Activated CD4-positive, CD25-positive, alpha-beta regulatory T cell (primary cell): Measurements from ENCODE around the gene COPS7B.
"Not testable (repeated sequence)": the region's sequence is repeated elsewhere in the genome, so short reads cannot be mapped to it uniquely, and the experiment has no call there.

Experiments used
- DNase-seq, 4 experiments: peaks; one replicate each; lab custom pipeline; 2025; lab: John Stamatoyannopoulos, UW

COPS7B gene

GRCh38 chr2:231786177-231786916, at the start of gene COPS7B:
TSS of gene COPS7B (plus strand) at chr2:231786445. CDS start at chr2:231788571, 2,126 bp downstream.
- peak; percentile 60 to 67 (median 64) for DNase-seq

GRCh38 chr2:231737761-231738160, 48.5 kb upstream of the COPS7B start:
- DNase-seq, result no peak

- no peak for DNase-seq
Observed at GRCh38 chr2:231743376-231744116, 42.7 kb upstream of the COPS7B start.

GRCh38 chr2:231745303-231746038, 40.8 kb upstream of the COPS7B start:
- DNase-seq, result no peak

- not testable (repeated sequence) for DNase-seq
Observed at GRCh38 chr2:231748153-231748896, 37.9 kb upstream of the COPS7B start.

GRCh38 chr2:231749016-231749415, 37.2 kb upstream of the COPS7B start:
- DNase-seq, result not testable (repeated sequence)

GRCh38 chr2:231751042-231751815, 35.0 kb upstream of the COPS7B start:
- no peak for DNase-seq

- DNase-seq, result no peak
Observed at GRCh38 chr2:231752061-231752460, 34.2 kb upstream of the COPS7B start.

GRCh38 chr2:231761735-231762134, 24.5 kb upstream of the COPS7B start:
- DNase-seq, result no peak

- no peak for DNase-seq
Observed at GRCh38 chr2:231764124-231764523, 22.1 kb upstream of the COPS7B start.

GRCh38 chr2:231764760-231765159, 21.5 kb upstream of the COPS7B start:
- DNase-seq, result no peak

GRCh38 chr2:231765496-231765929, 20.7 kb upstream of the COPS7B start:
- DNase-seq, result no peak

- no peak for DNase-seq
Observed at GRCh38 chr2:231769170-231770136, 16.8 kb upstream of the COPS7B start.

GRCh38 chr2:231780123-231780908, 5.9 kb upstream of the COPS7B start:
- DNase-seq, result no peak

GRCh38 chr2:231780909-231781797, 5.1 kb upstream of the COPS7B start, which contains the start of gene PDE6D:
TSS of gene PDE6D (minus strand) at chr2:231781282. CDS start at chr2:231781114, 168 bp downstream.
- peak; percentile 83 to 97 (median 86) for DNase-seq

- no peak for DNase-seq
Observed at GRCh38 chr2:231781798-231782726, 4.2 kb upstream of the COPS7B start.

- no peak for DNase-seq
Observed at GRCh38 chr2:231785413-231785812, 832 bp upstream of the COPS7B start.
